Hematopoietic multipotent progenitor cell treated with erythropoietin and hydrocortisone succinate and interleukin-3 and kit ligand, for 17 days (in vitro differentiated cells): ENCODE measurements around the gene IQCN.

Experiments
- DNase-seq: peaks from one replicate; pipeline ENCODE4 v3.0.0-alpha.2; 2015; ENCODE audit warnings: low spot score

IQCN gene

DNA sequence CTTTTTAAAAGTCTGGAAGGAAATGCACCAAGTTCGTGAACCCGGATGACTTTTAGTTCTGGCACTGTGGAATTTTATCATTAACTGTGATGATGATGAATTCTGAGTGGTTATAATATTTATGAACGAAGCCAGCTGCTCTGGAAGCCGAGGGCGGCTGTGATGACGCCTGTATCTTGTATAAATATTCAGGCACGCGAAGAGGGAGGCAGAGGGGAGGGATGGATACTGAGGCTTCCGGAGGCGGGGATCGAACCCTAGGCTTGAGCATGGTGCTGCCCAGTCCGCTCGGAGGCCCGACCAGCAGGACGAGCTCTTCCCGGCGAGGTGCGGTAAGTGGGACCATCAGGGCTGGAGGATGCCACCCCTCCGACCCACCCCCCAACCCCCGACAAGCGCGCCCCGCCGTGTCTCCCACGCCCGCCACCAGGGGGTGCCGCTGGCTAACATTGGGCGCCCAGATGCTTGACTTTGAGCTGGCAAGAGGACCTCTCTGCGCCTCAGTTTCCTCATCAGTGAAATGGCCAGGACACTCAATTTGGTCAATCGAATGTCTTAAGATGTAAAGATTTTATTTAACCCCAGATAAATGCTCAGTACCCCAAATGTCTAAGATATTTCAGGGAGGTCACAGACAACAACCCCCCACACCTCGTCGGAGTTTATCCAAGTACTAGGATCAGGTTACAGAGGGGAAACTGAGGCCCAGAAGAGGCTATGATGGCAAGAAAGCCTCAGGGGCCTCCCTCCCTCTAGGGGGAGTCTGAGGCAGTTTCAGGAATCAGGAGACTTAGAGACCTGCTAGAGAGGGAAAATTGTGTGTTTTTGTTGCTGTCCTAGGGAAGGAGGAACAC, 65.9 kb downstream of the IQCN start:
- peak; percentile 35 for DNase-seq
